GM12878 (cell line): ENCODE measurements around the gene CPVL. TPM values are rescaled to one million over a fixed set of nuclear protein-coding genes. Genes with fewer than 3 reads are reported as not detected.

Experiments used
- ATAC-seq: fragments of 200-7000 bp; cut with Tn5 transposase; 3 replicates; pipeline ENCODE4 v1.9.1; 2020; ENCODE audit warnings: mild to moderate bottlenecking, moderate library complexity
- BruUV-seq: library from RNA; stranded (reverse); fragments of 400-500 nt; replicated peaks from 2 replicates; lab custom pipeline; 2021; lab: Mats Ljungman, UMichigan
- CTCF ChIA-PET: fragments of 300-600 bp; sonication (Branson Sonifier 250); formaldehyde crosslinking; extraction: SDS; loops from one replicate; lab custom pipeline; 2021; ENCODE audit warnings: inconsistent platforms; lab: Yijun Ruan, JAX
- POLR2A ChIA-PET: fragments of 350-600 bp; formaldehyde crosslinking; extraction: SDS; loops from one replicate; lab custom pipeline; 2021; ENCODE audit warnings: inconsistent platforms; lab: Charles Lee
- RAD21 ChIA-PET: fragments of 300-600 bp; sonication (Branson Sonifier 250); formaldehyde crosslinking; loops from one replicate; lab custom pipeline; 2023; ENCODE audit warnings: antibody characterized with exemption; ENCODE audit not compliant: unreplicated experiment; lab: Charles Lee
- SMC1A ChIA-PET: fragments of 300-600 bp; sonication (Branson Sonifier 250); formaldehyde crosslinking; loops from one replicate; lab custom pipeline; 2023; ENCODE audit not compliant: unreplicated experiment, uncharacterized antibody; lab: Charles Lee
- DNase-seq: peaks from one replicate; pipeline ENCODE4 v3.0.0-alpha.2; 2011; ENCODE audit warnings: low read depth, low spot score
- FAIRE-seq: peaks from 3 replicates; lab custom pipeline; 2011; peaks lifted over from hg19 to GRCh38; lab: Jason Lieb, UNC
- H2AFZ ChIP-seq: 2 replicates; pipeline ENCODE4 v1.6.0; 2011; ENCODE audit warnings: low read depth, low read length, control low read depth; ENCODE audit not compliant: control insufficient read depth
- H3K27ac ChIP-seq: 2 replicates; pipeline ENCODE4 v1.5.1; 2011; ENCODE audit warnings: control low read depth; ENCODE audit not compliant: control insufficient read depth, insufficient read depth
- H3K27me3 ChIP-seq, 2 experiments: replicated peaks in 1 of 2; 2 replicates each; pipeline versions ENCODE4 v1.6.0 to v1.6.1; 2011; ENCODE audit warnings: low read length in 1 of 2; ENCODE audit not compliant: control insufficient read depth in 2 of 2, insufficient read depth in 2 of 2
- H3K36me3 ChIP-seq, 2 experiments: 2 replicates each; pipeline ENCODE4 v1.5.1; 2011; ENCODE audit warnings: low read length in 1 of 2; ENCODE audit not compliant: control insufficient read depth in 2 of 2, insufficient read depth in 2 of 2
- H3K4me1 ChIP-seq: 2 replicates; pipeline ENCODE4 v1.6.1; 2011; ENCODE audit warnings: mild to moderate bottlenecking, low read length, moderate library complexity, mixed read lengths; ENCODE audit not compliant: control insufficient read depth, insufficient read depth
- H3K4me2 ChIP-seq: 2 replicates; pipeline ENCODE4 v1.6.0; 2011; ENCODE audit warnings: control low read depth; ENCODE audit not compliant: control insufficient read depth, insufficient read depth
- H3K4me3 ChIP-seq: fragments of 200-600 bp; sonication (generic); 2 replicates; pipeline ENCODE4 v1.5.1; 2016
- H3K79me2 ChIP-seq: 2 replicates; pipeline ENCODE4 v1.6.0; 2011; ENCODE audit warnings: low read length; ENCODE audit not compliant: control insufficient read depth, insufficient read depth
- H3K9ac ChIP-seq: 2 replicates; pipeline ENCODE4 v1.8.0; 2011; ENCODE audit warnings: low read length, control low read depth, mixed read lengths; ENCODE audit not compliant: control insufficient read depth, insufficient read depth
- H3K9me3 ChIP-seq: replicated peaks from 3 replicates; pipeline ENCODE4 v1.5.1; 2011; ENCODE audit warnings: mild to moderate bottlenecking, low read length; ENCODE audit not compliant: control insufficient read depth, insufficient read depth
- H4K20me1 ChIP-seq: 2 replicates; pipeline ENCODE4 v1.6.0; 2011; ENCODE audit not compliant: control insufficient read depth, insufficient read depth
- EGR1 ChIP-seq, 2 experiments: IDR thresholded peaks; 1 replicate in 1 of 2; 2 replicates in 1 of 2; pipeline ENCODE4 v1.6.1; 2011 to 2012; ENCODE audit warnings: low read depth in 2 of 2, low read length in 2 of 2, borderline replicate concordance in 1 of 2, mild to moderate bottlenecking in 1 of 2, moderate library complexity in 1 of 2
- HCFC1 ChIP-seq: fragments of 150-350 bp; IDR thresholded peaks from 2 replicates; pipeline ENCODE4 v1.6.1; 2014; ENCODE audit warnings: low read length
- HDGF ChIP-seq: fragments of 450-650 bp; IDR thresholded peaks from 2 replicates; pipeline ENCODE4 v1.6.1; 2016; ENCODE audit warnings: antibody characterized with exemption
- HSF1 ChIP-seq: fragments of 150-350 bp; IDR thresholded peaks from 2 replicates; pipeline ENCODE4 v1.6.1; 2014; ENCODE audit warnings: mild to moderate bottlenecking, low read depth, low read length
- JUND ChIP-seq: IDR thresholded peaks from 2 replicates; pipeline ENCODE4 v1.6.1; 2012; ENCODE audit warnings: low read depth, mild to moderate bottlenecking, low read length, improper control_type of control experiment, moderate library complexity
- NFXL1 ChIP-seq: fragments of 450-650 bp; IDR thresholded peaks from 2 replicates; pipeline ENCODE4 v1.6.1; 2017; ENCODE audit warnings: antibody characterized with exemption, mild to moderate bottlenecking, borderline replicate concordance
- POU2F2 ChIP-seq: IDR thresholded peaks from 3 replicates; pipeline ENCODE4 v1.6.1; 2011; ENCODE audit warnings: low read depth, mild to moderate bottlenecking, low read length, borderline replicate concordance
- RBBP5 ChIP-seq: fragments of 200-600 bp; sonication (generic); conservative IDR thresholded peaks from 2 replicates; pipeline ENCODE4 v1.6.1; 2016
- SKIL ChIP-seq: fragments of 450-650 bp; IDR thresholded peaks from 2 replicates; pipeline ENCODE4 v1.6.1; 2017; ENCODE audit warnings: mild to moderate bottlenecking, low read depth, inconsistent platforms; ENCODE audit not compliant: poor library complexity, severe bottlenecking
- TBL1XR1 ChIP-seq: IDR thresholded peaks from 2 replicates; pipeline ENCODE4 v1.6.1; 2012; ENCODE audit warnings: low read depth, low read length, improper control_type of control experiment
- YY1 ChIP-seq: IDR thresholded peaks from 2 replicates; pipeline ENCODE4 v1.6.1; 2011; ENCODE audit warnings: low read depth, mild to moderate bottlenecking, low read length
- ZNF217 ChIP-seq: fragments of 450-650 bp; IDR thresholded peaks from 2 replicates; pipeline ENCODE4 v1.6.1; 2017; ENCODE audit warnings: antibody characterized with exemption, mild to moderate bottlenecking
- WGBS: methylation state at CpG from one replicate; pipeline ENCODE4 v1.1.6; 2016; ENCODE audit warnings: low lambda C conversion rate; ENCODE audit not compliant: insufficient replicate concordance, insufficient coverage; ENCODE audit errors: missing lambda C conversion rate; 5-methylcytosine and 5-hydroxymethylcytosine counted together
- in situ Hi-C: fragments of 300-500 bp; cut with MboI; formaldehyde crosslinking; loops from 9 replicates; pipeline ENCODE4 v1.14.3; 2018; ENCODE audit warnings: mixed read lengths
- intact Hi-C: fragments of 100-400 bp; cut with micrococcal nuclease; formaldehyde crosslinking; loops from one replicate; pipeline ENCODE4 v1.14.2; 2022; ENCODE audit not compliant: unreplicated experiment
- polyA plus RNA-seq, 11 experiments: library from polyadenylated mRNA; depleted of rRNA in 4 of 11; unstranded in 6 of 11; stranded (reverse) in 5 of 11; fragments of >200 nt; fragmentation: Nextera tagmentation in 4 of 11; fragmentation: Illumina TruSeq in 1 of 11; extraction: Ambion mirVana in 4 of 11; extraction: Trizol in 1 of 11; gene quantifications; 1 replicate in 1 of 11; 2 replicates in 10 of 11; pipeline versions ENCODE4 v1.2.1 to v1.2.3, GENCODE V29; 2011 to 2016; ENCODE audit warnings: inconsistent platforms in 2 of 11, missing spikeins in 2 of 11, low read depth in 1 of 11
- total RNA-seq, 4 experiments: library from RNA; depleted of rRNA in 3 of 4; stranded (reverse); fragments of >200 nt in 3 of 4; fragmentation: Illumina TruSeq in 1 of 4; extraction: Trizol in 1 of 4; gene quantifications; 2 replicates each; pipeline versions ENCODE4 v1.2.1 to v1.2.3, GENCODE V29; 2013 to 2021

The CPVL gene
- total and polyA plus RNA-seq, 10 of the 15 experiments (the other 5 are each of a cell fraction or from before 2014, with no cell fraction given): 0.59 TPM; not detected in 9

- Histone ChIP-seq H4K20me1 (no peaks in the 10 kb centered on the region), H3K4me1 (no peaks in the 10 kb centered on the region), H2AFZ (no peak overlapping the region), H3K9me3 (no peaks in the 10 kb centered on the region), H3K4me3 (no peak overlapping the region), H3K27me3 (peaks cover 0 to 1% of the 10 kb centered on the region in 2 experiments; a peak in 3 of 4 replicates), H3K4me2 (no peak overlapping the region), H3K9ac (no peak overlapping the region), H3K27ac (no peak overlapping the region), H3K36me3 (no peaks in the 10 kb centered on the region), H3K79me2 (no peaks in the 10 kb centered on the region)
- FAIRE-seq (no peak), DNase-seq (no peak), ATAC-seq (no peak)
- ChIA-PET POLR2A (no interaction called here), CTCF (interaction anchor here (1.2 kb wide), 1 partner anchor 77 kb away, joined by 3 read pairs; no protein-coding TSS in a partner anchor), SMC1A (no interaction called here), RAD21 (no interaction called here)
- intact Hi-C loops: no loop called here
- in situ Hi-C loops: no loop called here
- no TSS peak for BruUV-seq
- TF ChIP-seq HSF1: no peak
- no peak for TF ChIP-seq YY1
- TF ChIP-seq EGR1 (IDR thresholded peaks at IDR 0.05; ENCODE audit: borderline replicate concordance in 1 of 2, low read depth in 2 of 2, low read length in 2 of 2): no peak
- TF ChIP-seq HCFC1: no peak
- TF ChIP-seq SKIL: no peak
- TF ChIP-seq RBBP5: no peak
- TF ChIP-seq POU2F2: no peak
- TF ChIP-seq JUND: no peak
- TF ChIP-seq HDGF: no peak
- no peak for TF ChIP-seq NFXL1
- TF ChIP-seq TBL1XR1: no peak
- TF ChIP-seq ZNF217: no peak
- WGBS: 88% methylated on average over 5 of the region's 5 CpGs
Measured at GRCh38 chr7:28999427-28999826, 146.9 kb downstream of the CPVL start.
